GM21423 (cell line): Measurements from ENCODE around the gene BCL2A1.
"Not testable (repeated sequence)": the region's sequence is repeated elsewhere in the genome, so short reads cannot be mapped to it uniquely, and the experiment has no call there.

Experiments
- ATAC-seq: cut with Tn5 transposase; IDR thresholded peaks from one replicate; pipeline ENCODE4 v1.9.1; 2021; ENCODE audit warnings: mild to moderate bottlenecking, moderate library complexity; ENCODE audit not compliant: unreplicated experiment

Gene BCL2A1

DNA sequence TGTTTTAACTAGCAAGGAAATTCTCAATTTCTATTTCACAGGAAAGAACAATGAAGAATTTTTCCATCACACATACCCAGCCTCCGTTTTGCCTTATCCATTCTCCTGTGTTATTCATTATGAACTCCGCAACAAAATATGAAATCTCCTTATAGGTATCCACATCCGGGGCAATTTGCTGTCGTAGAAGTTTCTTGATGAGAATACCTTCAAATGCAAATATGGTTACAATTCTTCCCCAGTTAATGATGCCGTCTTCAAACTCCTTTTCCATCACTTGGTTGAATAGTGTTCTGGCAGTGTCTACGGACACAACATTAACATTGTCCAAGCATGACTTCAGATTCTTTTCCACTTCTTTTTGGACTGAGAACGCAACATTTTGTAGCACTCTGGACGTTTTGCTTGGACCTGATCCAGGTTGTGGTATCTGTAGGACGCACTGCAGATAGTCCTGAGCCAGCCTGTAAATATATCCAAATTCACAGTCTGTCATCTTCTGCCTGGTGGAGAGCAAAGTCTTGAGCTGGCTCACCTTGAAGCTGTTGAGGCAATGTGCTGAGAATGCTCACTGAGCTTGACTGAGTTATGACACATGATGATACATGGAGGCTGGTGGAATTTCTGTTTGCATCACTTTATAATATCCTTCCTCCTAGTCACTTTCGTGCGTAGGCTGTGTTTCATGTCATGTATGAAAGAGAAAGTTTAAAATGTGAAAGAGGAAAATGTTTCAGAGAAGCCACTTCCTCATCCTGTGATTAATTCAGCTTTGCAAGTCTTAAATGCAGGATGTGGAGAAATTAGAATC, at the start of gene BCL2A1:
BCL2A1 (minus strand) TSS at position 573 of the 811 bp plus-strand sequence; CDS start at position 496, 77 bp downstream.
- peak; percentile 70 for ATAC-seq

DNA sequence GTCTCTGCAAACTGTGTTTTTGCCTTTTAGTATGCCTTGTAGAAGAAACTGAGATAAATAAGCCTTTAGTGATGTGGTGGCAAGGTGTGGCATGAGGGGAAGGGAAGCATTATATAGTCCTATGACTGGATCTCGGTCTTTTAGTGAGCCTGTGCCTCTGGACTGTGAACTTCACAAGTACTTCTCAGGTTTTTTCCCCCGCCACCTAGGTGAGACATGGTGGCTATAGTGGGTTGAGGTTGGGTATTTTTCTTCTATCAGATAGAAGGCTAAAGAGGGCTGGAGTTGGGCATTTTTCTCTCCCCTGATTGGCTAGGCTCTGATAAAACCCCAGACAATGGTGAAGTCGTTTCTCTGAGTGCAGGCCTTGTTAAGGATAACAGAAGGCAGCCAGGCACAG, 49.7 kb upstream of the BCL2A1 start:
- ATAC-seq = no peak

DNA sequence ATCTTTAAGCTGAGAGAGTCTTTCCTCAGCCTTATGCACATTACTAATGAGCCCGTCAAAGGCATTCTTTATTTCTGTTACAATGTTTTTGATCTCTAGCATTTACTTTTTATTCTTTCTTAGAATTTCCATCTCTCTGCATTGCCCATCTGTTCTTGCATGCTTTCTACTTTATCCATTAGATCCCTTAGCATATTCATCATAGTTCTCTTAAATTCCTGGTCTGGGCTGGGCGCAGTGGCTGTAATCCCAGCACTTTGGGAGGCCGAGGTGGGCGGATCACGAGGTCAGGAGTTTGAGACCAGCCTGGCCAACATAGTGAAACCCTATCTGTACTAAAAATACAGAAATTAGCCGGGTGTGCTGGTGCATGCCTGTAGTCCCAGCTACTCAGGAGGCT, 49.2 kb upstream of the BCL2A1 start:
- ATAC-seq = not testable (repeated sequence)

DNA sequence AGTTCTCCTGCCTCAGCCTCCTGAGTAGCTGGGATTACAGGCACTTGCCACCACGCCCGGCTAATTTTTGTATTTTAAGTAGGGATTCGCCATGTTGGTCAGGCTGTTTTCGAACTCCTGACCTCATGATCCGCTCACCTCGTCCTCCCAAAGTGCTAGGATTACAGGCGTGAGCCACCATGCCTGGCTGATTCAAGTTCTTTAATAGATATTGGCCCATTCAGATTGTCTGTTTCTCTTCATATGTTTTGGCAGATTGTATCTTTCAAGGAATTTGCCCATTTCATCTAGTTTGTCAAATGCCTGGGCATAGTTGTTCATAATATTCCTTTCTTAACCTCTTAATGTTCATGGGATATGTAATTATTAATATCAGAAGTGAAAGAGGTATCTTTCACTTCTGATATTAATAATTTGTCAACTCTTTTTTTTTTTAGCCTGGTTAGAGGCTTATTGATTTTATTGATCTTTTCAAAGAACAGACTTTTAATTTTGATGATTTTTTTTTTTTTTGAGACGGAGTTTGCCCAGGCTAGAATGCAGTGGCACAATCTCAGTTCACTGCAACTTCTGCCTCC, 48.3 kb upstream of the BCL2A1 start:
- no peak for ATAC-seq

DNA sequence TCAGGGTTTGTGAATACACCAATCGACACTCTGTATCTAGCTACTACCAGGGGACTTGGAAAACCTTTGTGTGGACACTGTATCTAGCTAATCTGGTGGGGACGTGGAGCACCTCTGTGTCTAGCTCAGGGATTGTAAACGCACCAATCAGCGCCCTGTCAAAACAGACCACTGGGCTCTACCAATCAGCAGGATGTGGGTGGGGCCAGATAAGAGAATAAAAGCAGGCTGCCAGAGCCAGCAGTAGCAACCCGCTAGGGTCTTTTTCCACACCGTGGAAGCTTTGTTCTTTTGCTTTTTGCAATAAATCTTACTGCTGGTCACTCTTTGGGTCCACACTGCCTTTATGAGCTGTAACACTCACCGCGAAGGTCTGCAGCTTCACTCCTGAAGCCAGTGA, 46.1 kb upstream of the BCL2A1 start:
- not testable (repeated sequence) for ATAC-seq

DNA sequence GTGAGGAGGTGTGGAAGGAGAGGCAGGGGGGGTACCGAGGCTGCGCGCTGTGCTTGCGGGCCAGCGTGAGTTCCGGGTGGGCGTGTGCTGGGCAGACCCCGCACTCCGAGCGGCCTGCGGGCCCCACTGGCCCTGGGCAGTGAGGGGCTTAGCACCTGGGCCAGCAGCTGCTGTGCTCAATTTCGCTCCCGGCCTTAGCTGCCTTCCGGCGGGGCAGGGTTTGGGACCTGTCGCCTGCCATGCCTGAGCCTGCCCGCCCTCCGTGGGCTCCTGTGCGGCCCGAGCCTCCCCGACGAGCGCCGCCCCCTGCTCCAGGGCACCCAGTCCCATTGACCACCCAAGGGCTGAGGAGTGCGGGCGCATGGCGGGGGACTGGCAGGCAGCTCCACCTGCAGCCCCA, 45.5 kb upstream of the BCL2A1 start:
- ATAC-seq = not testable (repeated sequence)

GRCh38 chr15:80015156-80015555, 44.2 kb upstream of the BCL2A1 start:
- no peak for ATAC-seq

GRCh38 chr15:80014186-80014585, 43.2 kb upstream of the BCL2A1 start:
- not testable (repeated sequence) for ATAC-seq

- no peak for ATAC-seq
Observed at GRCh38 chr15:80012060-80012726, 41.2 kb upstream of the BCL2A1 start.

GRCh38 chr15:80011596-80011995, 40.6 kb upstream of the BCL2A1 start:
- no peak for ATAC-seq

DNA sequence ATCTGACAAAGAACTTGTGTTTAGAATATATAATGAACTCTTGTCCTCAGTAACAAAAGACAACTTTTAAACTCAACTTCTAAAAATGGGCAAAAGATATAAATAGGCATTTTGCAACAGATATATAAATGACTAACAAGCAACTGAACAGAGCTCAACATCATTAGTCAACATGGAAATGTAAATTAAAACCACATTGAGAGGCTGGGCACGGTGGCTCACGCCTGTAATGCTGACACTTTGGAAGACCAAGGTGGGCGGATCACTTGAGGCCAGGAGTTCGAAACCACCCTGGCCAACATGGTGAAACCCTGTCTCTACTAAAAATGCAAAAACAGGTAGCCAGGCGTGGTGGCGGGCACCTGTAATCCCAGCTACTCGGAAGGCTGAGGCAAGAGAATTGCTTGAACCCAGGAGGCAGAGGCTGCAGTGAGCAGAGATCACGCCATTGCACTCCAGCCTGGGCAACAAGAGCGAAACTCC, 40.1 kb upstream of the BCL2A1 start:
- not testable (repeated sequence) for ATAC-seq

DNA sequence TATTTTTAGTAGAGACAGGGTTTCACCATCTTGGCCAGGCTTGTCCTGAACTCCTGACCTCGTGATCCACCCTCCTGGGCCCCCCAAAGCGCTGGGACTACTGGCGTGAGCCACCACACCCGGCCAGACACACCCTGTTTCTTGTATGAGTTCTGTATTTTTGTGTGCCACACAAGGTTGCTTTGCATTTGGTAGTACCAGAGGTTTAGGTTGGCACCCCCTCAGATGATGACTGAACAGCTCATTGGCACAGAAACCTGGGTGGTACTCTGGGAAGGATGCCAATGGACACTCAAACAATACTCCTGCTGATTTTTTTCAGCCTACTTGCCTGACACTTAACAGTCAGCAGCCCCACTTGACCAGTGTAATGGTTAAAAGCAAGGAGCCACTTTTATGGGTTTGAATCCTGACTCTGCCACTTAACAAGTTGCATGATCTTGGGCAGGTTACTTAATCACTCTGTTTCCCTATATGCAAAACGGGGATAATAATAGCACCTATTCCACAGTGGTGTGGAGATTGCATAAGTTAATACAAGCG, 39.2 kb upstream of the BCL2A1 start:
- ATAC-seq = no peak

GRCh38 chr15:80007532-80007931, 36.5 kb upstream of the BCL2A1 start:
- ATAC-seq = no peak

GRCh38 chr15:80006946-80007345, 36.0 kb upstream of the BCL2A1 start:
- ATAC-seq = no peak

DNA sequence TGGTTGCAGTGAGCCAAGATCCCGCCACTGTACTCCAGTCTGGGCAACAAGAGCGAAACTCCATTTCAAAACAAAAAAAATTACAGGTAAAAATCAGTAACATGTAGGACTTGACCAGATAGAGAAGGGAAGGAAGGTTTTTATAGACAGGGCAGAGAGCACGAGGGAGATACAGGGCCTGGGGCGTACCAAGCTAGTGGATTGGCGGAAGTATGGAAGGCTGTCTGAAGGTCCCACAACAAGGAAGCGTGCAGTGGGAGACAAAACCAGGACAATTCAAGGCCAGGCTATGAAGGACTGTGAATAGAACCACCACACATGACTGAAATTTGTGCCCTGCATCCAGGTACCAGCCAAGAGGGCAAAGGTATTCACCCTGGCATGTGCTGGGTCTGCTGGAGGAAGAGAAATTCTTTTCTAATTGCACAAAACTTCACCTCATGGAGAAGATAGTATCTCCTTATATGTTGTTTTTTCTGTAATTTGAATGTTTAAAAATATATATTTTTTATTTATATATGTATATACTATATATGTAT, 33.0 kb upstream of the BCL2A1 start:
- no peak for ATAC-seq

- no peak for ATAC-seq
Observed at GRCh38 chr15:80003171-80003570, 32.2 kb upstream of the BCL2A1 start.

- ATAC-seq = no peak
Observed at GRCh38 chr15:80002267-80002666, 31.3 kb upstream of the BCL2A1 start.

DNA sequence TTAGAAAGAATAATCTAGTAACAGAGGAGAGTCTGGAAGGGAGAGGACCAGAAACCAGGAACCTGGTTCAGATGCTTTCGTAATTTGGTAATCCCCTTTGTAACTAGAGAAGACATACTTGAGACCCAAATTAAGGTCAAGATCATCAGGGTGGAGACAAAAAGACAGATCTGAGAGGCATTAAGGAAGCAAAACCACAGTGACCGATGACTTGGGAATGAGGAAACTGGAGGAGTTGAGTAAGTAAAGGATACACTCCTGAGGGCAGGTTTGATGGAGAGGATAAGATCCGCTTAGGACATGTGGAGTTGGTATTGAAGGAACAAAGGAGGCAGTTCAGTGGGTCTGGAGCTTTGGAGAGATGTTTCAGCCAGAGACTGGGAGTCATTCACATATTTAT, 23.6 kb upstream of the BCL2A1 start:
- no peak for ATAC-seq

- ATAC-seq = no peak
Observed at GRCh38 chr15:79991826-79992225, 20.8 kb upstream of the BCL2A1 start.

GRCh38 chr15:79990997-79991334, 20.0 kb upstream of the BCL2A1 start:
- no peak for ATAC-seq

DNA sequence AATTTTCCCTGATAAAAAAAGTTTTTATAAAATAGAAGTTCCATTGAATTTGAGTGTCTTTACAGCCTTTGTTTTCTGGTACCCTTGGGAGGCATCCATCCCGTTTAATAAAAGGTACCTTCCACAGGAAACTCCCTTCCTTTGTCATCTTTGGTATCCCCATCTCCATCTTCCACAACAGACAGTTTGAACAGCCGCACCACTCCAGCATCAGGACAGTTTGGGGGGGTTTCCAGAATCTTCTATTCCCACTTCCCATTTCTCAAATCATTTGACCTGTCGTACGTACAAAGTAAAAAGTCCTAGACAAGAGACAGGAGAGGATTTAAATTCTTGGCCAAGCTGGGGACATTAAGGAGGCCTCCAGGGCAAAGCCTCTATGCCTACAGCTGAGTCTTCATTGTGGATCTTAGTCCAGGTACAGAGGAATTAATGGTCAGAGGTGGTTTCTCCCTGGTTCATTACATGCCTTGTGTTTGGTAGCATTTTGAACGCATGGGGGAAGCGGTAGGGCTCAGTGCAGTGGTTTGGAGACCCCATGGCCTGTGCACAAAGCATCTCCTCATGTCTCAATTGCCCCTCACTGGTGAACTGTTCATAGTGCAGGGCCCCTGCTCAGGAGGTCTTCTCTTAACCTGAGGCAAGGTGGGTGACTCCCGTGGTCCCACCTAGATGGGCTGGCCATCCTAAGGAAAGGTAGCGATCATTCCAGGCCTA, 19.4 kb upstream of the BCL2A1 start:
- no peak for ATAC-seq
